ENCODE data around the gene CLK2. TPM values are rescaled to one million over a fixed set of nuclear protein-coding genes. Genes with fewer than 3 reads are reported as not detected.

Gene CLK2
- 62.8 TPM for total RNA-seq (ENCODE audit: unreplicated experiment)
- long read RNA-seq, partial matches to known transcripts = 1 of 1 reads
- long read RNA-seq, other reads (novel, unspliced or antisense) = 0 of 1 reads

- TF ChIP-seq CTCF (IDR thresholded peaks at IDR 0.05; ENCODE audit: unreplicated experiment) = no peak
- Mint-ChIP-seq H3K4me1 (ENCODE audit: unreplicated experiment) (peaks cover 23% of the 10 kb centered on the region), H3K27ac (ENCODE audit: unreplicated experiment) (peak within 1 kb of the TSS; percentile 93), H3K36me3 (ENCODE audit: low read depth, unreplicated experiment) (peaks cover 28% of the 10 kb centered on the region), H3K27me3 (ENCODE audit: unreplicated experiment) (peaks cover 5% of the 10 kb centered on the region), H3K4me3 (ENCODE audit: unreplicated experiment) (peak within 1 kb of the TSS; percentile 100), H3K9me3 (ENCODE audit: unreplicated experiment) (no peaks in the 10 kb centered on the region)
- DNase-seq (ENCODE audit: low spot score) = peak; percentile 90
These were observed at the start of gene CLK2 for GRCh38 chr1:155273343-155274245. TSS of gene CLK2 (minus strand) at chr1:155273504. CDS start at chr1:155270977, 2,527 bp downstream.

- Mint-ChIP-seq H3K4me1 (ENCODE audit: unreplicated experiment) (peaks cover 50% of the 10 kb centered on the region), H3K9me3 (ENCODE audit: unreplicated experiment) (no peaks in the 10 kb centered on the region), H3K27me3 (ENCODE audit: unreplicated experiment) (peaks cover 10% of the 10 kb centered on the region), H3K36me3 (ENCODE audit: low read depth, unreplicated experiment) (peaks cover 27% of the 10 kb centered on the region), H3K27ac (ENCODE audit: unreplicated experiment) (peak overlapping the region; percentile 74), H3K4me3 (ENCODE audit: unreplicated experiment) (peak overlapping the region; percentile 91)
- TF ChIP-seq CTCF (IDR thresholded peaks at IDR 0.05; ENCODE audit: unreplicated experiment) = no peak
- DNase-seq (ENCODE audit: low spot score) = peak; percentile 47
These were observed 49.3 kb upstream of the CLK2 start for GRCh38 chr1:155322571-155322952.

- H3K36me3 Mint-ChIP-seq (ENCODE audit: low read depth, unreplicated experiment) = peaks cover 28% of the 10 kb centered on the region
- H3K4me3 Mint-ChIP-seq (ENCODE audit: unreplicated experiment) = peak overlapping the region; percentile 91
- H3K27ac Mint-ChIP-seq (ENCODE audit: unreplicated experiment) = peak overlapping the region; percentile 82
- no peaks in the 10 kb centered on the region for H3K9me3 Mint-ChIP-seq (ENCODE audit: unreplicated experiment)
- peaks cover 50% of the 10 kb centered on the region for H3K4me1 Mint-ChIP-seq (ENCODE audit: unreplicated experiment)
- TF ChIP-seq CTCF (IDR thresholded peaks at IDR 0.05; ENCODE audit: unreplicated experiment) = no peak
- peak; percentile 28 for DNase-seq (ENCODE audit: low spot score)
- H3K27me3 Mint-ChIP-seq (ENCODE audit: unreplicated experiment) = peaks cover 10% of the 10 kb centered on the region
These were observed 48.6 kb upstream of the CLK2 start for GRCh38 chr1:155321639-155322503.

GRCh38 chr1:155320661-155321617, 47.6 kb upstream of the CLK2 start, which contains the start of gene RUSC1:
TSS of gene RUSC1 (plus strand) at chr1:155320894. CDS start at chr1:155321774, 880 bp downstream.
- Mint-ChIP-seq H3K27ac (ENCODE audit: unreplicated experiment) (peak within 1 kb of the TSS; percentile 82), H3K27me3 (ENCODE audit: unreplicated experiment) (peaks cover 7% of the 10 kb centered on the region), H3K4me3 (ENCODE audit: unreplicated experiment) (peak within 1 kb of the TSS; percentile 88), H3K36me3 (ENCODE audit: low read depth, unreplicated experiment) (peaks cover 29% of the 10 kb centered on the region), H3K4me1 (ENCODE audit: unreplicated experiment) (peaks cover 46% of the 10 kb centered on the region), H3K9me3 (ENCODE audit: unreplicated experiment) (no peaks in the 10 kb centered on the region)
- peak; percentile 63 for DNase-seq (ENCODE audit: low spot score)
- TF ChIP-seq CTCF (IDR thresholded peaks at IDR 0.05; ENCODE audit: unreplicated experiment) = no peak
